ENCODE results near the gene ADSS1.

DNA sequence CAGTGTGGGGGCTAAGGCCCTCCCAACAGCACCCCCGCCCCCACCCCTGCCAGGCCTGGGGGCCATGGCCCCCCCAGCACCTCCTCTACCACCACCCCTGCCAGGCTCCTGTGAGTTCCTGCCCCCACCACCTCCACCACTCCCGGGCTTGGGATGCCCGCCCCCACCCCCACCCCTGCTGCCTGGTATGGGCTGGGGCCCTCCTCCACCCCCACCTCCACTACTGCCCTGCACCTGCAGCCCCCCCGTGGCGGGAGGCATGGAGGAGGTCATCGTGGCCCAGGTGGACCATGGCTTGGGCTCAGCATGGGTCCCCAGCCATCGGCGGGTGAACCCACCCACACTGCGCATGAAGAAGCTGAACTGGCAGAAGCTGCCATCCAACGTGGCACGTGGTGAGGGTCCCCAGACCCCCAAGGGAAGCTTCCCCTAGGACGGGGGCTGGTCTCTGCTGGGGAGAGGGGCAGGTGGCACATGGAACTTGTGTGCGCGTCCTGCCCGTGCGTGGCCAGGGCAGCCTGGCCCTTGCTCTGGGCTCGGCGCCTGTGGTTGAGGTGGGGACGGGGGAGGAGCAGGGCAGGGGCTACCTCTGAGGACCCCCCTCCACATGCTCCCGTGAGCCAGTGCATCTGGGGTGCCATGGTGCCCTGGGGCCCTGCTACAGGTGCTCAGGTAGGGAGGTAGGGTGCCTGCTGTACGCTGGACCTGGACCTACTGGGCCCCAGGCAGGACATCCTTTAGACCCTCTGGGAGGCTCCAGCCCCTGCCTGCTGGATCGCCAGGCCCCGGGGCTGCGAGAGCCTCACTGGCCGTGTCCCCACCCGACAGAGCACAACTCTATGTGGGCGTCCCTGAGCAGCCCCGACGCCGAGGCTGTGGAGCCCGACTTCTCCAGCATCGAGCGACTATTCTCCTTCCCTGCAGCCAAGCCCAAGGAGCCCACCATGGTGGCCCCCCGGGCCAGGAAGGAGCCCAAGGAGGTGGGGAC lies 16.1 kb upstream of the ADSS1 start:
- TF ChIP-seq, protein P1, sequence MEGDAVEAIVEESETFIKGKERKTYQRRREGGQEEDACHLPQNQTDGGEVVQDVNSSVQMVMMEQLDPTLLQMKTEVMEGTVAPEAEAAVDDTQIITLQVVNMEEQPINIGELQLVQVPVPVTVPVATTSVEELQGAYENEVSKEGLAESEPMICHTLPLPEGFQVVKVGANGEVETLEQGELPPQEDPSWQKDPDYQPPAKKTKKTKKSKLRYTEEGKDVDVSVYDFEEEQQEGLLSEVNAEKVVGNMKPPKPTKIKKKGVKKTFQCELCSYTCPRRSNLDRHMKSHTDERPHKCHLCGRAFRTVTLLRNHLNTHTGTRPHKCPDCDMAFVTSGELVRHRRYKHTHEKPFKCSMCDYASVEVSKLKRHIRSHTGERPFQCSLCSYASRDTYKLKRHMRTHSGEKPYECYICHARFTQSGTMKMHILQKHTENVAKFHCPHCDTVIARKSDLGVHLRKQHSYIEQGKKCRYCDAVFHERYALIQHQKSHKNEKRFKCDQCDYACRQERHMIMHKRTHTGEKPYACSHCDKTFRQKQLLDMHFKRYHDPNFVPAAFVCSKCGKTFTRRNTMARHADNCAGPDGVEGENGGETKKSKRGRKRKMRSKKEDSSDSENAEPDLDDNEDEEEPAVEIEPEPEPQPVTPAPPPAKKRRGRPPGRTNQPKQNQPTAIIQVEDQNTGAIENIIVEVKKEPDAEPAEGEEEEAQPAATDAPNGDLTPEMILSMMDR (IDR thresholded peaks at IDR 0.05), result no peak
- TF ChIP-seq POLR2AphosphoS5 (IDR thresholded peaks at IDR 0.05), result no peak
- no peak for TF ChIP-seq EP300 (IDR thresholded peaks at IDR 0.05; ENCODE audit: low read depth)

All from transverse colon (tissue), 4 donors.